Mucosa of descending colon (tissue), 3 donors: ENCODE results near the gene ZNF57. TPM values are rescaled to one million over a fixed set of nuclear protein-coding genes. Genes with fewer than 3 reads are reported as not detected.
A peak's percentile ranks its signal among the peaks of the same experiment; 100 is the strongest.
"Not testable (repeated sequence)": the region's sequence is repeated elsewhere in the genome, so short reads cannot be mapped to it uniquely, and the experiment has no call there.

ENCODE experiments used
- ATAC-seq: fragments of 200-7000 bp; cut with Tn5 transposase; one replicate; pipeline ENCODE4 v1.9.1; 2020; ENCODE audit warnings: mild to moderate bottlenecking, moderate library complexity
- DNase-seq, 3 donors: peaks; one replicate each; pipeline ENCODE4 v3.0.0-alpha.2; 2020
- H3K36me3 ChIP-seq: fragments of 200-600 bp; one replicate; pipeline ENCODE4 v1.8.0; 2021; ENCODE audit warnings: low read depth, mild to moderate bottlenecking
- H3K4me1 ChIP-seq: fragments of 200-600 bp; one replicate; pipeline ENCODE4 v1.8.0; 2021; ENCODE audit warnings: low read depth, mild to moderate bottlenecking
- H3K4me3 ChIP-seq: fragments of 200-600 bp; one replicate; pipeline ENCODE4 v1.8.0; 2021; ENCODE audit warnings: mild to moderate bottlenecking
- H3K9me3 ChIP-seq: fragments of 200-600 bp; one replicate; pipeline ENCODE4 v1.8.0; 2021; ENCODE audit warnings: mild to moderate bottlenecking
- intact Hi-C, 2 donors: fragments of 100-400 bp; cut with DNase I in 1 of 2; cut with micrococcal nuclease in 1 of 2; formaldehyde crosslinking; loops; one replicate each; pipeline versions ENCODE4 v1.11.0 to v1.11.1; 2022; cut with DNase I, micrococcal nuclease
- total RNA-seq, 3 donors: library from RNA; stranded (reverse); fragmentation: NEBNext Ultra II Directional in 2 of 3; extraction: Animal tissue kit (Norgen Biotek cat#: 25700) in 2 of 3; gene quantifications; one replicate each; pipeline versions ENCODE4 v1.2.1 to v1.2.4, GENCODE V29; 2021 to 2023
- TF ChIP-seq, protein P1 (sequence below): fragments of 200-600 bp; IDR thresholded peaks from one replicate; pipeline ENCODE4 v1.8.0; 2022; ENCODE audit warnings: antibody characterized with exemption, mild to moderate bottlenecking
- donor health status: DM: no; HTN: no; CAD: no; lungs with moderate emphysema.
- donor health status: DM: no; HTN: no; CAD: no.
- donor health status: DM: no; HTN: yes; CAD: no.

Gene ZNF57
- total RNA-seq, 3 donors from 2014 or later: 8.9 to 19.1 (median 14.4) TPM

DNA sequence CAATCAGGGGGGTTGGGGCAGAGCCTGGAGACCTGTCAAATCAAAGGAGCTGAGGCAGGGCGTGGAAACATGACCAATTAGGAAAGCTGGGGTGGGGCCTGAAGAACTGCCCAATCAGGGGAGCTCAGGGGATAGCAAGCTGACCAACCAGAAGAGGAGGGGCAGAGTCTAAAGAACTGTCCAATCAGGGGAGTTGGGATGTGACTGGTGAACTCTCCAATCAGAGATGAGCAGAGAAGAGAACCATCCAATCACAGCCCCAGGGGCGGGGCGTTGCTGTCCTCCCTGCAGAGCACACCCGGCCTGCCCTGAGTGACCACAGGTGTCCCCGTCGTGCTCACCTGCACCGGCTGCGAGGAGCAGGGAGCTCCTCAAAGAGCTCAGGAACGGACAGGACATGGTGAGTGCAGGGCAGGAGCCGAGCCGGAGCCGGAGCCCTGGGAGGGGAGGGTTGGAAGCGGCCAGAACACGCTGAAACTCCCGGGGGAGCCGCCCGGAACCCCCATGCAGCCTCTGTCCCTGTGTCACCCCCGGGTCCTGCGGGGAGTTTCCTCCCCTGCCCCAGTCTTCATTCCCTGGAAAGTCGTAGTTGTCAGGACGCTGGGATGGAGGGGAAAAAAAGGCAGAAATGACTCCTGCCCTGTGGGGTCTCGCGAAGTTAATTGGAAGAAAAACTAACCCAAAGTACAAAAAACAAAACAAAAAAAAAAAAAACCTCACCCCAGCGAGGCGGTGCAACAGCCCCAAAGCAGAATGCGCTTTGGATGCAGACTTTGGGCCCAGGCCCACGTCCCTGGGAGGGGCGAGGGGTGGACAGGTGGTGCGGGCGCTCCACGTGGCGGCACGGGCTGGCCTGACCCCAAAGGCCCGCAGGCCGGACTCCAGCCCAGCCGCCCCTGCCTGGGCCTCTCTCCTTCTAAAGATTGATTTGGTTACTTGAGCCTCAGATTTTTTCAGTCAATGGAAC lies 33.4 kb upstream of the ZNF57 start, which contains the start of gene ZNF556:
ZNF556 (plus strand) TSS at position 311 of the 967 bp plus-strand sequence; CDS start at position 398, 87 bp downstream.
- H3K9me3 ChIP-seq: no peaks in the 10 kb centered on the region
- no peak within 1 kb of the TSS for H3K4me3 ChIP-seq
- H3K36me3 ChIP-seq: no peaks in the 10 kb centered on the region
- intact Hi-C loops: no loop called here
- ATAC-seq (peak; percentile 57), DNase-seq (peak in 1 of 3 donors; percentile 13)
- no peaks in the 10 kb centered on the region for H3K4me1 ChIP-seq
- TF ChIP-seq, protein P1, sequence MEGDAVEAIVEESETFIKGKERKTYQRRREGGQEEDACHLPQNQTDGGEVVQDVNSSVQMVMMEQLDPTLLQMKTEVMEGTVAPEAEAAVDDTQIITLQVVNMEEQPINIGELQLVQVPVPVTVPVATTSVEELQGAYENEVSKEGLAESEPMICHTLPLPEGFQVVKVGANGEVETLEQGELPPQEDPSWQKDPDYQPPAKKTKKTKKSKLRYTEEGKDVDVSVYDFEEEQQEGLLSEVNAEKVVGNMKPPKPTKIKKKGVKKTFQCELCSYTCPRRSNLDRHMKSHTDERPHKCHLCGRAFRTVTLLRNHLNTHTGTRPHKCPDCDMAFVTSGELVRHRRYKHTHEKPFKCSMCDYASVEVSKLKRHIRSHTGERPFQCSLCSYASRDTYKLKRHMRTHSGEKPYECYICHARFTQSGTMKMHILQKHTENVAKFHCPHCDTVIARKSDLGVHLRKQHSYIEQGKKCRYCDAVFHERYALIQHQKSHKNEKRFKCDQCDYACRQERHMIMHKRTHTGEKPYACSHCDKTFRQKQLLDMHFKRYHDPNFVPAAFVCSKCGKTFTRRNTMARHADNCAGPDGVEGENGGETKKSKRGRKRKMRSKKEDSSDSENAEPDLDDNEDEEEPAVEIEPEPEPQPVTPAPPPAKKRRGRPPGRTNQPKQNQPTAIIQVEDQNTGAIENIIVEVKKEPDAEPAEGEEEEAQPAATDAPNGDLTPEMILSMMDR: no peak

DNA sequence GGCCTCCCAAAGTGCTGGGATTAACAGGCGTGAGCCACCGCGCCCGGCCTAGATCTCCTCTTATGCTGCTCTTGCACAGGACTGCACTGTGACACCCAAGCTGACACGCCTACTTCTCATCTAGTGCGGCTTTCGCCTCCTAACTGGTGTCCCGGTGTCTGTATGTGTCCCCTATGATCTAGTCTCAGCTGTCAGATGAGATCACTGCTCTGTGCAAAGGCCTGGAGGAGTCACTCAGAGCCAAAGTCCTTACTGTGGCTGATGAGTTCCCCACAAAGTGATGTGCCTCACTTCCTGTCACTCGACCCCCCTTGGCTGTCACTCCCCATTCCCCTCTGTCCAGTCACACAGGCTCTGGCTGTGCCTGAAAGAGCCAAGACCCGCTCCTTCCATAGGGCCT lies 31.1 kb upstream of the ZNF57 start:
- no peaks in the 10 kb centered on the region for H3K9me3 ChIP-seq

DNA sequence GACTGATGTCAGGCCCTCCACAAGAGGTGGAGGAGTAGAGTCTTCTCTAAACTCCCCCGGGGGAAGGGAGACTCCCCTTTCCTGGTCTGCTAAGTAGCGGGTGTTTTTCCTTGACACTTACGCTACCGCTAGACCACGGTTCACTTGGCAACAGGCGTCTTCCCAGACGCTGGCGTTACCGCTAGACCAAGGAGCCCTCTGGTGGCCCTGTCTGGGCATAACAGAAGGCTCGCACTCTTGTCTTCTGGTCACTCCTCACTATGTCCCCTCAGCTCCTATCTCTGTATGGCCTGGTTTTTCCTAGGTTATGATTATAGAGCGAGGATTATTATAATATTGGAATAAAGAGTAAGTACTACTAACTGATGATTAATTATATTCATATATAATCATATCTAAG lies 28.6 kb upstream of the ZNF57 start:
- not testable (repeated sequence) for ATAC-seq
- peak in 1 of 3 donors; percentile 9 for DNase-seq
- intact Hi-C loops: loop anchor here (5.0 to 10.0 kb wide), 2 partner anchors 220 to 227 kb away; no protein-coding TSS in a partner anchor

More for the DNA sequence above, 31.1 kb upstream of the ZNF57 start:
- Histone ChIP-seq H3K4me3 (no peak overlapping the region), H3K4me1 (no peaks in the 10 kb centered on the region), H3K36me3 (no peaks in the 10 kb centered on the region)
- TF ChIP-seq, protein P1: no peak
- ATAC-seq: no peak
- DNase-seq: no peak
- intact Hi-C loops: loop anchor here (5.0 to 10.0 kb wide), 2 partner anchors 217 to 225 kb away; no protein-coding TSS in a partner anchor

DNA sequence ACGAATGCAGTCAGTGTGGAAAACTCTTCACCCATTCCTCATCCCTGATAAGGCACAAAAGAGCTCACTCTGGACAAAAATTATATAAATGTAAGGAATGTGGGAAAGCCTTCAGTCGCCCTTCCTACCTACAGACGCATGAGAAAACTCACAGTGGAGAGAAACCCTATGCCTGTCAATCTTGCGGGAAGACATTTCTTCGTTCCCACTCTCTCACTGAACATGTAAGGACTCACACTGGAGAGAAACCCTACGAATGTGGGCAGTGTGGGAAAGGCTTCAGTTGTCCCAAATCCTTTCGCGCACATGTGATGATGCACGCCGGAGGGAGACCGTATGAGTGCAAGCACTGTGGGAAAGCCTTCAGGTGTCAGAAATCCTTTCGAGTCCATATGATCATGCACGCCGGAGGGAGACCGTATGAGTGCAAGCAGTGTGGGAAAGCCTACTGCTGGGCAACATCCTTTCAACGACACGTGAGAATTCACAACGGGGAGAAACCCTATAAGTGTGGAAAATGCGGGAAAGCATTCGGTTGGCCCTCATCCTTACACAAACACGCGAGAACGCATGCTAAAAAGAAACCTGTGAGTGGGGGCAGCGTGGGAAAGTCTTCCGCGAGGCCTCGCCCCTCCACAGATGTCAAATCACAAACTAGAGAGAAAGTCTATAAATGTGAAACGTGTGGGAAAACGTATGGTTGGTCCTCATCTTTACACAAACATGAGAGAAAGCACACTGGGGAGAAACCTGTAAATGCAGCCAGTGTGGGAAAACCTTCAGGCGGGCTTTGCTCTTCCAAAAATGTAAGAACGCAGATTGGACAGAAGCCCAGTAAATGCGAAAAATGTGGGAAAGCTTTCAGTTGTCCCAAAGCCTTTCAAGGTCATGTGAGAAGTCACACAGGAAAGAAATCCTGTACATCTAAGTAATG lies 23.1 kb upstream of the ZNF57 start:
- intact Hi-C loops: loop anchor here in 1 of 2 donors (10.0 kb wide), 1 partner anchor 233 kb away; no protein-coding TSS in a partner anchor
- no peak for ATAC-seq

More for the DNA sequence above, 28.6 kb upstream of the ZNF57 start:
- TF ChIP-seq, protein P1: peak; percentile 13
- not testable (repeated sequence) for H3K4me1 ChIP-seq, H3K36me3 ChIP-seq, H3K4me3 ChIP-seq
- H3K9me3 ChIP-seq: peaks cover 15% of the 10 kb centered on the region

More for the DNA sequence above, 23.1 kb upstream of the ZNF57 start:
- H3K4me3 ChIP-seq: no peak overlapping the region
- DNase-seq: no peak
- no peaks in the 10 kb centered on the region for H3K4me1 ChIP-seq
- H3K36me3 ChIP-seq: no peaks in the 10 kb centered on the region
- H3K9me3 ChIP-seq: peaks cover 35% of the 10 kb centered on the region
- TF ChIP-seq, protein P1: no peak
